B cell (primary cell): Measurements from ENCODE around the gene SPTB.

Source experiments
- CTCF ChIP-seq: fragments of 200-600 bp; IDR thresholded peaks from one replicate; pipeline ENCODE4 v1.8.0; 2022; ENCODE audit warnings: antibody characterized with exemption, mild to moderate bottlenecking
- EZH2 ChIP-seq: IDR thresholded peaks from 2 replicates; pipeline ENCODE4 v1.6.1; 2012; ENCODE audit warnings: borderline replicate concordance, low read depth, mild to moderate bottlenecking, moderate library complexity, low read length; ENCODE audit not compliant: insufficient read depth, poor library complexity, severe bottlenecking

GRCh38 chr14:64773577-64773976, 106.1 kb downstream of the SPTB start:
- TF ChIP-seq CTCF: no peak
- no peak for TF ChIP-seq EZH2
